Measurements from ENCODE around the gene HAUS7.

DNA sequence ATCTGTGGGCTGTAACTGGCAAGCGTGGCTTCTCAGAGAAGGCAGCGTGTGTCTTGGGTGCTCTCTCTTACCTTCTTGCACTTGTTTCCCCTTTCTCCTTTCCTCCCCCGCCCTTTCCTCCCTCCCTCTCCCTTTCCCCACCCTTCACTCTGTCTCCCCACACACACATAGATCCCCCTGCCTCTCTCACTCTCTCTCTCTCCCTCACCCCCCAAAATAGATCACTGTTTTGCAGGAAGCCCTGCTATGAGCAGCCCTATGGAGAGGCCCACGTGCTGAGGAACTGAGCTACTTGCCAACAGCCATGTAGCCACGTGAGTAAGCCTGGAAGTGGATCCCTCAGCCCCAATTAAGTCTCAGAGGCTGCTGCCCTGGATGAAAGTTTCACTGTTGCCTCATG lies 65.0 kb downstream of the HAUS7 start:
- no peak for TF ChIP-seq ZSCAN23 (tag by site-specific recombination; IDR thresholded peaks at IDR 0.05)
- TF ChIP-seq ZBTB17 (tag by site-specific recombination; IDR thresholded peaks at IDR 0.05), result no peak
- no peak for TF ChIP-seq CTCF (tag by site-specific recombination; IDR thresholded peaks at IDR 0.05)
- no peak for TF ChIP-seq REST (tag by site-specific recombination; IDR thresholded peaks at IDR 0.05)

All from HEK293 (cell line).